ENCODE data around the gene B3GAT1. TPM values are rescaled to one million over a fixed set of nuclear protein-coding genes. Genes with fewer than 3 reads are reported as not detected.
A peak's percentile ranks its signal among the peaks of the same experiment; 100 is the strongest.

The B3GAT1 gene
- total and polyA plus RNA-seq, 4 experiments from 2014 or later = 0.44 to 0.47 TPM; not detected in 2

DNA sequence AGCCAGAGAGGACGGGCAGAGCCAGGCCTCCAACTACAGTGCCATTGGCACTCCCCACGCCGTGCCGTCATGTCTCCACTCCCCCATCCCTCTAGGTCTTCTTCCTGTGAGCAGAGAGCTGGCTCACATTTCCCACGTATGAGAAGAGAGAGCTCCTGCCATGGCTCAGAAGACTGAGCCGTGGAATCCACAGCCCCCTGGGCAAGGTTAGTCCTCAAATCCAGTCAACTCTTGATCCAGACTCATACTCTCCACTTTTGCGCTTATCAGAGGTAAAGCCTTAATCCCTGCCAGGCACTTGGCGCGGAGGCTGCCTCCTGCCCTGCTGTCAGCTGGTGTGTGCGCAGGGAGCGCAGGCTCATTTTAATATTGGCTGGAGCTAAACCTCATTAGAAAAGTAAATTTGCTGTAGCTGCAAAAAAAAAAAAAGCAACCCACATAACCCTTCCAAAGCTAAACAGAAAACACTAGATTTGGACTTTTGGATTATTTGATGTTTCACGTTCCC is 4.7 kb downstream of the B3GAT1 start:
- H3K27ac ChIP-seq (ENCODE audit: low read depth, low read length) = no peak overlapping the region
- Mint-ChIP-seq H3K27ac (peak overlapping the region in 1 of 7 donors; percentile 75), H3K4me1 (peaks cover 6 to 18% (median 12%) of the 10 kb centered on the region in 4 donors), H3K9me3 (peaks cover 0 to 2% (median 0%) of the 10 kb centered on the region in 8 donors), H3K36me3 (no peaks in the 10 kb centered on the region), H3K4me3 (no peak overlapping the region), H3K27me3 (peaks cover 33 to 35% of the 10 kb centered on the region in 2 donors)
- DNase-seq = no peak
- ChIA-PET POLR2A (ENCODE audit: partially characterized antibody) (no interaction called here), CTCF (ENCODE audit: partially characterized antibody) (no interaction called here)
- no peaks in the 10 kb centered on the region for H3K36me3 ChIP-seq (ENCODE audit: insufficient read depth, low read length)
- H3K9me3 ChIP-seq (ENCODE audit: control insufficient read depth in 1 of 2, low read length in 2 of 2) = no peaks in the 10 kb centered on the region
- H3K4me1 ChIP-seq (ENCODE audit: insufficient read depth, low read length) = peaks cover 13% of the 10 kb centered on the region
- H3K4me3 ChIP-seq (ENCODE audit: low read length in 2 of 2) = no peak overlapping the region
- peaks cover 8% of the 10 kb centered on the region for H3K27me3 ChIP-seq (ENCODE audit: insufficient read depth, low read length)
- intact Hi-C loops (cut with micrococcal nuclease) = no loop called here

GRCh38 chr11:134406264-134407185 is 5.5 kb downstream of the B3GAT1 start:
- POLR2A ChIA-PET (ENCODE audit: partially characterized antibody) = no interaction called here
- Mint-ChIP-seq H3K27ac (peak overlapping the region in 1 of 7 donors; percentile 36), H3K4me1 (peaks cover 6 to 18% (median 12%) of the 10 kb centered on the region in 4 donors), H3K4me3 (peak overlapping the region in 2 of 8 donors; percentile 8 to 36), H3K27me3 (peaks cover 33 to 35% of the 10 kb centered on the region in 2 donors), H3K9me3 (peaks cover 0 to 2% (median 0%) of the 10 kb centered on the region in 8 donors), H3K36me3 (no peaks in the 10 kb centered on the region)
- no peaks in the 10 kb centered on the region for H3K36me3 ChIP-seq (ENCODE audit: insufficient read depth, low read length)
- H3K4me3 ChIP-seq (ENCODE audit: low read length in 2 of 2) = no peak overlapping the region
- H3K27ac ChIP-seq (ENCODE audit: low read depth, low read length) = no peak overlapping the region
- peaks cover 8% of the 10 kb centered on the region for H3K27me3 ChIP-seq (ENCODE audit: insufficient read depth, low read length)
- intact Hi-C loops (cut with micrococcal nuclease) = no loop called here
- peaks cover 13% of the 10 kb centered on the region for H3K4me1 ChIP-seq (ENCODE audit: insufficient read depth, low read length)
- DNase-seq = no peak
- no peaks in the 10 kb centered on the region for H3K9me3 ChIP-seq (ENCODE audit: control insufficient read depth in 1 of 2, low read length in 2 of 2)
- CTCF ChIA-PET (ENCODE audit: partially characterized antibody) = no interaction called here

DNA sequence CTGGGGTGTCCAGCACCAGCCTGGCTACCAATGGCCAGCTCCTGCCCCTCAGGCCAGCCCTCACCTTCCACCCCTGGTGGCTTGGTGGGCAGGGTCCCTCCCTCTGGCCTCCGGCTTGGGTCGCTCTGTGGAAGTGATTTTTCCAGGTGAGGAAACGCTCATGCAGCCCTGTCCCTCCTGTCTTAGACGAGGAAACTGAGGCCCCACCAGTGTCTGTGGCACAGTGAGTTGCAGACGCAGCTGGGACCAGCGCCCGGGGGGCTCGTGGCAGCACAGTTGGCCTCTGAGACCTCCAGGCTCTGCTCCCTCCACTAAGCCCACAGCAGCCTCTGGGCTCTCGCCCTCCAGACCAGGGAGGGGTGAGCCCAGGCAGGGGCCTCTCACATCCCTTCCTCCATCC is 6.2 kb downstream of the B3GAT1 start:
- POLR2A ChIA-PET (ENCODE audit: partially characterized antibody) = no interaction called here
- H3K4me1 ChIP-seq (ENCODE audit: insufficient read depth, low read length) = peaks cover 7% of the 10 kb centered on the region
- no peak overlapping the region for H3K27ac ChIP-seq (ENCODE audit: low read depth, low read length)
- peaks cover 2 to 15% (median 9%) of the 10 kb centered on the region in 4 donors for H3K4me1 Mint-ChIP-seq
- H3K9me3 ChIP-seq (ENCODE audit: control insufficient read depth in 1 of 2, low read length in 2 of 2) = no peaks in the 10 kb centered on the region
- peaks cover 3% of the 10 kb centered on the region for H3K27me3 ChIP-seq (ENCODE audit: insufficient read depth, low read length)
- DNase-seq = no peak
- no peak overlapping the region for H3K27ac Mint-ChIP-seq
- intact Hi-C loops (cut with micrococcal nuclease) = no loop called here
- H3K36me3 ChIP-seq (ENCODE audit: insufficient read depth, low read length) = no peaks in the 10 kb centered on the region
- H3K4me3 Mint-ChIP-seq = no peak overlapping the region
- peaks cover 0 to 2% (median 0%) of the 10 kb centered on the region in 8 donors for H3K9me3 Mint-ChIP-seq
- H3K36me3 Mint-ChIP-seq = no peaks in the 10 kb centered on the region
- peaks cover 36% of the 10 kb centered on the region in 2 donors for H3K27me3 Mint-ChIP-seq
- CTCF ChIA-PET (ENCODE audit: partially characterized antibody) = no interaction called here
- no peak overlapping the region for H3K4me3 ChIP-seq (ENCODE audit: low read length in 2 of 2)

GRCh38 chr11:134405436-134405835 is 6.6 kb downstream of the B3GAT1 start:
- DNase-seq = no peak
- peaks cover 0 to 2% (median 0%) of the 10 kb centered on the region in 8 donors for H3K9me3 Mint-ChIP-seq
- Histone ChIP-seq H3K4me1 (ENCODE audit: insufficient read depth, low read length) (peaks cover 3% of the 10 kb centered on the region), H3K4me3 (ENCODE audit: low read length in 2 of 2) (no peak overlapping the region), H3K9me3 (ENCODE audit: control insufficient read depth in 1 of 2, low read length in 2 of 2) (no peaks in the 10 kb centered on the region), H3K27me3 (ENCODE audit: insufficient read depth, low read length) (no peaks in the 10 kb centered on the region), H3K36me3 (ENCODE audit: insufficient read depth, low read length) (no peaks in the 10 kb centered on the region), H3K27ac (ENCODE audit: low read depth, low read length) (no peak overlapping the region)
- no peak overlapping the region for H3K4me3 Mint-ChIP-seq
- H3K27ac Mint-ChIP-seq = no peak overlapping the region
- no peaks in the 10 kb centered on the region for H3K36me3 Mint-ChIP-seq
- intact Hi-C loops (cut with micrococcal nuclease) = no loop called here
- H3K27me3 Mint-ChIP-seq = peaks cover 34 to 35% of the 10 kb centered on the region in 2 donors
- ChIA-PET CTCF (ENCODE audit: partially characterized antibody) (no interaction called here), POLR2A (ENCODE audit: partially characterized antibody) (no interaction called here)
- H3K4me1 Mint-ChIP-seq = peaks cover 0 to 10% (median 5%) of the 10 kb centered on the region in 4 donors

DNA sequence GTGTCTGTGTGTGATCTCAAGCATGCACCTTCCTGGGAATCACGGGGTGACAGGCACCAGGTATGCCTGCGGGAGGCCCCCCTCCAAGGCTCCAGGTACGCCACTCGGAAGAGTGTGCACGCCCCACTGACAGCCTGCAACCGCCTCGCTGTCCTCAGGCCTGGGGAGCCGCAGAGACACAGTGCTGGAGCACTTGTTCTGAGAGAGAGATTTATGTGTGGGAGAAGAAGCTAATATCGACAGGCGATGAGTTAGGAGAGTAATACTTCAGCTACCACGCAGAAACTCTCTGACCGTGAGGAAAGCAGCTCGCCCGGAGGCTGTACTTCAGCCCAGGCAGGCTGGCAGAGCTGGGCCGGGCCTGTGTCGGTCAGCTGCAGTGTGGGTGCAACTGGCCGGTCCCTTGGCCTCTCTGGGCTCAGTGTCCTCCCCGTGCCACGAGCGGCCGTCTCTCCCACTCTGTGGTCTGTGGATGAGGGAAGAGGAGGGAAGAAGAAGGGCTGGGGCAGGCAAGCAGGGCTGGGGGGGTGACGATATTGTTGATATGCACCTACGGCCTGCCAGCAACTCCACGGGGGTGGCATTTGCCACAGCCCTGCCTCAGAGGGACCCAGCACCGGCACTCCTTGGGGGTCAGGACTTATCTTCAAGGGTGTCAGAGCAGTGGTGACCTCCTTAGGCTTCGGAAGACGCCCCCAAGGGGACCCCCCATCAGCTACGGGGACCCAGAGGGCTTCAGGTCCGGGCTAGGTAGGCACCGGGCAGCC is 7.3 kb downstream of the B3GAT1 start:
- Histone ChIP-seq H3K27ac (ENCODE audit: low read depth, low read length) (no peak overlapping the region), H3K27me3 (ENCODE audit: insufficient read depth, low read length) (no peaks in the 10 kb centered on the region), H3K36me3 (ENCODE audit: insufficient read depth, low read length) (no peaks in the 10 kb centered on the region), H3K4me3 (ENCODE audit: low read length in 2 of 2) (no peak overlapping the region), H3K9me3 (ENCODE audit: control insufficient read depth in 1 of 2, low read length in 2 of 2) (no peaks in the 10 kb centered on the region), H3K4me1 (ENCODE audit: insufficient read depth, low read length) (no peaks in the 10 kb centered on the region)
- peaks cover 30 to 31% of the 10 kb centered on the region in 2 donors for H3K27me3 Mint-ChIP-seq
- H3K4me3 Mint-ChIP-seq = no peak overlapping the region
- ChIA-PET POLR2A (ENCODE audit: partially characterized antibody) (no interaction called here), CTCF (ENCODE audit: partially characterized antibody) (no interaction called here)
- peaks cover 0 to 5% (median 1%) of the 10 kb centered on the region in 4 donors for H3K4me1 Mint-ChIP-seq
- H3K36me3 Mint-ChIP-seq = no peaks in the 10 kb centered on the region
- DNase-seq = no peak
- H3K9me3 Mint-ChIP-seq = peaks cover 0 to 2% (median 0%) of the 10 kb centered on the region in 8 donors
- H3K27ac Mint-ChIP-seq = no peak overlapping the region
- intact Hi-C loops (cut with micrococcal nuclease) = no loop called here

DNA sequence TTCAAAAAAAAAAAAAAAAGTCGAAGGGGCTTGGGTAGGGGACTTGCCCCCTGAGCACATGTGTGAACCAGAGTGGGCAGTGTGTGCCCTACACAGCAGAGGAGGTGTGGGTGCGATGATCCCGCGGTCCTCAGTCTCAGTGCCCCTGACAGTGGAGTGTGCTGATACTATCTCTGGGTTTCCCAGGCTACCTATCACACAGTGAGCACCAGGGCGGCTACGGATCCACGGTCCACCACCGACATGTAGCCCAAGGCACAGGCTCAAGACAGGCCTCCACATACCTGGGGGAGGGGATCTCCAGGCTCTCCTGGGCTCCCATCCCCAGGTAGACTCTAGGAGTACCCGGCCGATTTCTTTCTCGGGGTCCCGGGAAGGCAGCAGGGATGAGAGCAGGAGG is 9.1 kb downstream of the B3GAT1 start:
- no peak overlapping the region for H3K4me3 Mint-ChIP-seq
- Histone ChIP-seq H3K4me1 (ENCODE audit: insufficient read depth, low read length) (no peaks in the 10 kb centered on the region), H3K27me3 (ENCODE audit: insufficient read depth, low read length) (no peaks in the 10 kb centered on the region), H3K36me3 (ENCODE audit: insufficient read depth, low read length) (no peaks in the 10 kb centered on the region), H3K9me3 (ENCODE audit: control insufficient read depth in 1 of 2, low read length in 2 of 2) (no peaks in the 10 kb centered on the region), H3K4me3 (ENCODE audit: low read length in 2 of 2) (no peak overlapping the region), H3K27ac (ENCODE audit: low read depth, low read length) (no peak overlapping the region)
- intact Hi-C loops (cut with micrococcal nuclease) = no loop called here
- peaks cover 0 to 5% (median 0%) of the 10 kb centered on the region in 4 donors for H3K4me1 Mint-ChIP-seq
- no peaks in the 10 kb centered on the region for H3K36me3 Mint-ChIP-seq
- H3K9me3 Mint-ChIP-seq = peaks cover 0 to 2% (median 0%) of the 10 kb centered on the region in 8 donors
- peaks cover 25 to 30% of the 10 kb centered on the region in 2 donors for H3K27me3 Mint-ChIP-seq
- CTCF ChIA-PET (ENCODE audit: partially characterized antibody) = no interaction called here
- DNase-seq = no peak
- H3K27ac Mint-ChIP-seq = no peak overlapping the region
- POLR2A ChIA-PET (ENCODE audit: partially characterized antibody) = no interaction called here
